Stimulated activated CD4-positive, alpha-beta T cell treated with anti-CD3 and anti-CD28 coated beads, Interleukin-4, amount 100 ng/mL, for 48 hours (primary cell): ENCODE measurements around the gene POLR2E.
"Not testable (repeated sequence)": the region's sequence is repeated elsewhere in the genome, so short reads cannot be mapped to it uniquely, and the experiment has no call there.

Experiments
- DNase-seq, 2 donors: peaks; one replicate each; pipeline ENCODE4 v3.0.0-alpha.2; 2020; ENCODE audit warnings: low read depth in 2 of 2

POLR2E gene

DNA sequence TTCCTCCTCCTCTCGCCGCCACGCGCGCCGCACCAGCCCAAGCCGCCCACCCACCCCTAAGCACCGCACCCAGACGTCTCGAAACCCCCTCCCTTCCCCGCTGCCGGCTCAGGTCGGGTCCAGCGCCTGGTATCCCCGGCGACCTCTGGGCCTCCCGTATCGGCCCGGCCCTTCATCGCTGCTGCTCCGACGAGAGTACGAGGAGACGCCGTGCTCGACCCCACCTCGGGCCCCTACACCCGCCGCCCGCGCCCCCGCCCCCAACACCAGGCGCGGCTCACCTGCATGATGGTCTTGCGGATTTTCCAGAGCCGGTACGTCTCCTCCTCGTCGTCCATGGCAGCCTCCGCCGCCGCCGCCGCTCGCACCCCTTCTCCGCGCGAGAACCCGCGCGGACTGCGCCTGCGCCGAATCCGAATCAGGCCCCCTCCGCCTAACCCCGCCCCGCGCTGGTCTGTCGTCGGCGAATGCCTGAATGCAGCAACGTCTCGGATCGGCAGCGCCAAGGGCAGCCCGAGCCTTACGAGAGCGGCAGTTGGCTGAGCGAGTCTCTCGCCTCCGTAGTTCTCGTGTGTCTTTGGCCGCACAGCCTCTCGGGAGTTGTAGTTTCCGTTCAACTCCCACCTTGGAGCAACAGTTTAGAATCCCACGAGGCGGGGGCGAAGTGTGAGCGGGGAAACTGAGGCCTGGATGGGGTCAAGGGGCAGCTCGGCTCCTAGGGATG lies at the start of gene POLR2E:
TSS of gene POLR2E (minus strand) at position 398 of the 724 bp plus-strand sequence. CDS start at position 338, 60 bp downstream.
- DNase-seq = peak; percentile 95 to 99

DNA sequence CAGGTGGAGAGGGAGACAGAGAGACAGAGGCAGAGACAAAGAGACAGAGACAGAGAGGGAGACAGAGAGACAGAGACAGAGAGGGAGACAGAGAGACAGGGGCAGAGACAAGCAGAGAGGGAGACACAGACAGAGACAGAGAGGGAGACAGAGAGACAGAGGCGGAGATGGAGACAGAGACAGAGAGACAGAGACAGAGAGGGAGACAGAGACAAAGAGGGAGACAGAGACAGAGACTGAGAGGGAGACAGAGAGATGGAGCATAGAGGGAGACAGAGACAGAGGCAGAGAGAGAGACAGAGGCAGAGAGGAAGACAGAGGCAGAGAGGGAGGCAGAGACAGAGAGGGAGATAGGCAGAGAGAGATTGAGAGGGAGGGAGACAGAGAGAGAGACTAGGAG lies 49.6 kb upstream of the POLR2E start:
- no peak for DNase-seq

DNA sequence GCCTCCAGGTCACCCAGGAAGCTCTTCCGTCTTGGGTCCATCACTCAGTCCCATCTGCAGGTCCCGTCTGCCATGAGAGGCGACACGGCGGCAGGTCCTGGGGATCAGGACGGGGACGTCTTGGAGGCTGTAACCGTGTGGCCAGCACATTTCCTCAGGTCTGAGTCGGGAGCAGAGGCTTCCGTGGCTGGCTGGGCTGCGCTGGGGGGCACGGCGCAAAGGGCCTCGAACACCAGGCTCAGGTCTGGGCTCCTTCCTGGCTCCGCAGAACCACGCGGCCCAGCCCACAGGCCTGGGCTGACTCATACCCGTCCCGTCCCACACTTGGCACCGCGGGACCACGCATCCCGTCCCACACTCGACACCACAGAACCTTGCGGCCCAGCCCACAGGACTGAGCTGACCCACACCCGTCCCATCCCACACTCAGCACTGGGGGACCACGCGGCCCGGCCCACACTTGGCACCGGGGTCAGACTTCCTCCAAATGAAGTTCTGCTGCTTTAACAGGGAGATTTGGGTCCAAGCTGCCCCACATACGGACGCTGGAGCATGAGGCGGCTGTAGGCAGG lies 48.7 kb upstream of the POLR2E start:
- DNase-seq = no peak

DNA sequence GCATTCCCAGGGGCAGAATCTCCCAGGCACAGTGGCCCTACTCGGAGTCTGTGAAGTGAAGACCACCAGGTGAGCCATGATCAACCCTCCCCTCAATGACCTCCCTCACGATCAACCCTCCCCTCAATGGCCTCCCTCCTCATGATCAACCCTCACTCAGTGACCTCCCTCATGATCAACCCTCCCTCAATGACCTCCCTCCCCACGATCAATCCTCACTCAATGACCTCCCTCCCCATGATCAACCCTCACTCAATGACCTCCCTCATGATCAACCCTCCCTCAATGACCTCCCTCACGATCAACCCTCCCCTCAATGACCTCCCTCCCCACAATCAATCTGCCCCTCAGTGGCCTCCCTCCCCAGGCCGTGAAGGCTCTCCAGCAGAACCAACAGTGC lies 46.8 kb upstream of the POLR2E start:
- DNase-seq = no peak

DNA sequence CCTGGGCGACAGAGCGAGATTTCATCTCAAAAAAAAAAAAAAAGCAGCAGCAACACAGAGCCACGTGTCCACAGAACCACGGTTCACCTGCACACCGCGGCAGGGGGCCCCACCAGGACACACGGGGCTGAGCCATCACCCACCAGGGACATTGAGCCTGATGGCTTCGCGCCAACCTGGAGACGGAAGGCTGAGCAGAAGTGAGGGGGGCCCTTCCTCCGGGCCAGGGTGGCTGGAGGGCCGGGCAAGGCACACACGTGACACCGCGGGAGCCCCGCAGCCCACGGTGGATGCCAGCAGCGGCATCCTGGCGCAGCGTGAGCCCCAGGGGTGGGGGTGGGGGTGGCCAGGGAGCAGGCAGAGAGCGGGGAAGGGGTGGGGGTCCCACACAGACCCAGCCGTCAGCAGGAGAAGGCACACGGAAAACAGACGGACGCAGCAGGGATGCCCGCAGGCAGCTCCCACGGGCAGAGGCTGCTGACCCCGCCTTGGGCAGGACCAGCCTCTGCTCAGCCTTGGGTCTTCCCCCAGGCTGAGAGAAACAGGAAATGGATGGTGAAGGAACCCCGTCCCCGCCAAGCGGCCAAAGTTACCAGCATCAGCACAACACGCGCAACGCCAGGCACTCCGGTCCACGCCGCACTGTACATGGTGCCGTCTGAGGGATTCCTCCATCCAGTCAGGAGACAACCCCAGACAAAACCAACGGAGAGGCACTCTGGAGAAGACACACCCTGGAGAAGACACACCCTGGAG lies 45.3 kb upstream of the POLR2E start:
- no peak for DNase-seq

- no peak for DNase-seq
These were observed 44.0 kb upstream of the POLR2E start for GRCh38 chr19:1139126-1139525.

- DNase-seq = no peak
These were observed 42.9 kb upstream of the POLR2E start for GRCh38 chr19:1138121-1138520.

DNA sequence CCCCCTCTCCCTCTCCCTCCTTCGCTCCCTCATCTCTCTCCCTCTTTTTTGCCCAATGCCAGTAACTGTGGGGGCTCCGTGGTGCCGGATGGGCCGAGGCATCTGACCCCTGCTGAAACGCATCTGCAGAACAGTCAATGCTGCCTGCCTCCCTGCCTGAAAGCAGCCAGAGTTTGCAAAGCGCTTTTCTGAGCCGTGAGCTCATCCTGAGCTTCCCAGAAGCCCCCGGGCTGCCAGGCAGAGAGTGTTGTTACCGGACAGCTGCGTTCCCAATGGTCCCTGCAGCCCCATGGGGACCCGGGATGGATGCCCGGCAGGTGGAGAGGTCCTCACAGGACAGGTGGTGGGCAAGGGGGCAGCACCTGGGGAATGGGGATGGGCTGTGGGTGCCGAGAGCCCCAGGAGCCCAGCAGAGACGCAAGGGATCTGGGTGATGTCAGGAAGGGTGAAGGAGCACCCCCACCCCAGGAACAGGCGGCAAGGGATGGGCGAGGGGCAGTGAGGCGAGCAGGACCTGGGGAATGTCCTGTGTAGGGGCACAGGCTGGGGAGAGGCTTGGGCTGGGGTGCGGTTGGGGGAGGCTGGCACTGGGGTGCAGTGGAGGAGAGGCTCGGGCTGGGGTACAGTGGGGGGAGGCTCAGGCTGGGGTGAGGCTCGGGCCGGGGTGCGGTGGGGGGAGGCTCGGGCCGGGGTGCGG lies 41.6 kb upstream of the POLR2E start:
- DNase-seq = no peak

DNA sequence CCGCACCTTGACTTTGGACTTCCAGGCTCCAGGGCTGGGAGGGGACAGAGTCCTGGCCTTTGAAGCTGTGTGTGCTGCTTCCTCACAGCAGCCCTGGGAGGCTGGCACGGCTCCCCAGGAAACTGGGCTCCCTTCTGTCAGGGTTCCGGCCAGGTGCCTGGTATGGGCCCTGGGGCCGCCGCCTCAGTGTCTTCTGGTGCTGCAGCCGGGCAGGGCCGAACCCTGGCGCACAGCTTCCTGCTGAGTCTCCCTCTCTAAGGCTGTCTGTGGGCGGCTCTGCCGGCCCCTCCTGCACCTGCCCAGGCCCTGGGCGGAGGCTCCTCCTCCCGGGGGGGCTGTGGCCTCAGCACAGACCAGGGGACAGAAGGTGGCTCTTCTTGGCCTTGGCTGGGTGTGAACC lies 41.0 kb upstream of the POLR2E start:
- DNase-seq = no peak

DNA sequence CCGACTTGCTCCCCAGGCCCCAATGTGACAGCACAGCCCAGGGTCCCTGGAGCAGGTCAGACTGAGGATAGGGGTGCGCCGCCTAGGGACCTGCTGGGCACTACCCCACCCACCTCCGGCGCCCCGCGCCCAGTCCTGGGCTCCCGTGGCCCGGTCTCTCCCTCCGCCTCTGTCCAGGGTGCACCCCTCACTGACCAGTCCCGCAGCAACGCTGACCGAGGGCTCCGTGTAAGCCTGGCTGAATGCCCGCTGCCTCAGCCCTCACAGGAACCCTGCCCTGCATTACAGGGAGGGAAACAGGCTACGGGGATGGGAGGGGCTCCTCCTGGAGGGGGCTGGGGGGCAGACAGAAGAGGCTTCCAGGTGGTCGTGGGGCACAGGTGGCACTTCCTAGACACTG lies 40.3 kb upstream of the POLR2E start:
- no peak for DNase-seq

- DNase-seq = no peak
These were observed 39.3 kb upstream of the POLR2E start for GRCh38 chr19:1134431-1134830.

DNA sequence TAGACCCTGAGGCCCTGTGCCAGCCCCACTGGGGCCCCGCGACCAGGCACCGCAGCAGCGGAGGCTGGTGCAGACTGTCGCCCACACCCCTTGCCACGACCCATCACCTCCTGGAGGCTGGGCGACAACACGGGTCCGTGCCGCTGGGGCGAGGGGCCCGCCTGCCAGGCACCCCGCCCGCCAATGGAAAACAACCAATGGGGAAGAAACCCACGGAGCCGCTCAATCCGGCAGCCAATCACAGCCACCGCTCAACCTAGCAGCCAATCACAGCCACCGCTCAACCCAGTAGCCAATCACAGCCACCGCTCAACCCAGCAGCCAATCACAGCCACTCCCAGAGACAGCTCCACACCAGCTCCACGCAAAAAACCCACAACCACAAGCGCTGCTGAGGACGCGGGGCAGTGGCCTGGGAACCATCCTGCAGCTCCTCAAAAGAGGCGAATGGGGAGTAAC lies 38.3 kb upstream of the POLR2E start:
- DNase-seq = peak; percentile 76 to 77

DNA sequence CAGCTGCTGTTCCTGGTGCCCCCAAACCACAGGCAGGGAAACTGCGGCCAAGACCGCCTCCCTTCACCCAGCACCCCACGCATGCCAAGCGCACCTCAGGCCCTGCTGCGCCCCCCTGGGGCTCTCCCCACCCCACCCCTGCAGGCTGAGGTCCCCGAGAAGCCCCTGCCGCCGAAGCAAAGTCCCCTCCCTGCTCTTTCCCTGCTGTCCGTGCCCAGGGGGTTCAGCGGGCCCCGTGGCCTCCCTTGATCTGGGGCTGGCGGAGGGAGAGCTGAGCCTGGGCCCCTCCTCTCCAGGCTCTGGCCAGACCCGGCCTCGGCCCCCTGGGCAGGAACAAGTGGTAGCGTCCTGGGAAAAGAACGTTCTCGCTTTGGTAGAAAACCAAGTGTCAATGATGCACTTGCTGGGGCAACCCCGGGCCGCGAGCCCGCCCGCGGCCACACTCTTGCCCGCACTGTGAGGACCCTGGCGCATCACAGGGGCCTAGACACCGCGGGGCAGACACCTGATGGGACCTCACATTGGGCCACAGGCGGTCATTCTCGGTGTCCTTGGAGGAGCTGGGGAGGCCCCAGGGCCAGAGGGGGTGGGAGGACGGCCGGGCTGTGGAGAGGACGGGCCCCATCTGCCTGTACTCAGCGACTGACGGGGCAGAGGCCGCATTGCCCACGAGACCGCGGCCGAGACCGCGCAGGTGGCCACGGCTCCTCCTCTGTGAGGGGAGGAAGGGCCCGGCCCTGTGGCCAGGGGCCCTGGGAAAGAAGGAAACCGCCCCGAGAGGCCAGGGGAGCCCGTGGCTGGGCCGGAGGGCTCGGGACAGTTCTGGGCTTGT lies 37.6 kb upstream of the POLR2E start:
- DNase-seq = peak; percentile 16 to 24

DNA sequence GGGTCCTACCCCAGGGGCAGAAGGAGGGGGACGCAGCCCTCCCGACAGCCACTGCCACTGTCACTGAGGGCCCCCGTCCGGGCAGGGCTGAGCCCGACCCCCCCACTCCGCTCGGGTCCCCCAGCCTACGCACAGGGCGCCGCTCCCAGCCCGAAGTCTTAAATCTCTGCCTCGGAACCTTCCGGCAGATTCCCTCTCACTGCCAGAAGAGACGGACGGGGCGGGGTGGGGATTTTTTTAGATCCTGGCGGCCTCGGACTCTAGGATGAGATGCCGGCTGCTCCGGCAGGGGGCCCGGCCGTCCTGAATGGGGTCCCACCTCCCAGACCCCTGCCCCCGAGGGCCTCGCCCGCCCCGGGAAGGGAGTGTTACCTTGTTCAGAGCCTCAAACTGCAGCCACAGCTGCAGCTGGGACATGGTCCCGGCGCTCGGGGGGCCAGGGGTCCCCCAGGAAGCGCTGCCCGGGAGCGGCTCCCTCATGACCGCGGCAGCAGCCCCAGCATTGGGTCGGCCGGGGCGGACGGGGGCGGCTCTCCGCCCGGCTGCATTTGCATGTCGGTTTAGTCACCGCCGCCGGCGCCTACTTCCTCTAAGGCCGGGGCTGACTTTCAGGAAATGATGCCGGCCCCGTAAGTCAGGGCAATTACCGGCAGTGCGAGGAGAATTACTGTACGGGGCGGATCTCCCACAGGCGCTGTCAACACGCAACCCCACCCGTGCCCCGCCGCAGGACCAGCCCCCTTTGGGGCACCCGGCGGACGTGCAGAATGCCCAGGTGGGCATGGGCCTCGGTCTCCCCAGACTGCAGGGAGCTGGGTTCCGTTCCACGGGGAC lies 36.8 kb upstream of the POLR2E start:
- DNase-seq = peak; percentile 83 to 86

- DNase-seq = peak; percentile 35 to 45
These were observed 35.9 kb upstream of the POLR2E start for GRCh38 chr19:1130771-1131717.

- DNase-seq = no peak
These were observed 34.4 kb upstream of the POLR2E start for GRCh38 chr19:1129535-1129934.

- DNase-seq = not testable (repeated sequence)
These were observed 33.9 kb upstream of the POLR2E start for GRCh38 chr19:1129084-1129483.

DNA sequence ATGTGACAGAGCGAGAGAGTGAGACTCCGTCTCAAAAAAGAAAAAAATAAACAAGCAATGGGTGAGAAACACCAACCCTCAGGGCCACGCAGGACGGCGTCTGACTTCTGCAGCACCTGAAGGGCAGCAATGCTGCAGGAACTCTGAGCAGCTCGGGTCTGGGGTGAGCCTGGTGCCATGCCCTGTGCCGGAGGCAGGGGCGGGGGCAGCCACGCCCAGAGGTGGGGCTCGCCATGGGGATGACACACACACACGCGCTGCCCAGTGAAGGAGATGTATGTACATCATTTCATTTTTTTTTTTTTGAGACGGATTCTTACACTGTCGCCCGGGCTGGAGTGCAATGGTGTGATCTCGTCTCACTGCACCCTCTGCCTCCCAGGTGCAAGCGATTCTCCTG lies 32.9 kb upstream of the POLR2E start:
- no peak for DNase-seq
